ENCODE results near the gene HMG20A. TPM values are rescaled to one million over a fixed set of nuclear protein-coding genes. Genes with fewer than 3 reads are reported as not detected.
"Not testable (repeated sequence)": the region's sequence is repeated elsewhere in the genome, so short reads cannot be mapped to it uniquely, and the experiment has no call there.

Gene HMG20A
- total RNA-seq, 4 donors from 2014 or later, result 33.1 to 48.7 (median 40.5) TPM

DNA sequence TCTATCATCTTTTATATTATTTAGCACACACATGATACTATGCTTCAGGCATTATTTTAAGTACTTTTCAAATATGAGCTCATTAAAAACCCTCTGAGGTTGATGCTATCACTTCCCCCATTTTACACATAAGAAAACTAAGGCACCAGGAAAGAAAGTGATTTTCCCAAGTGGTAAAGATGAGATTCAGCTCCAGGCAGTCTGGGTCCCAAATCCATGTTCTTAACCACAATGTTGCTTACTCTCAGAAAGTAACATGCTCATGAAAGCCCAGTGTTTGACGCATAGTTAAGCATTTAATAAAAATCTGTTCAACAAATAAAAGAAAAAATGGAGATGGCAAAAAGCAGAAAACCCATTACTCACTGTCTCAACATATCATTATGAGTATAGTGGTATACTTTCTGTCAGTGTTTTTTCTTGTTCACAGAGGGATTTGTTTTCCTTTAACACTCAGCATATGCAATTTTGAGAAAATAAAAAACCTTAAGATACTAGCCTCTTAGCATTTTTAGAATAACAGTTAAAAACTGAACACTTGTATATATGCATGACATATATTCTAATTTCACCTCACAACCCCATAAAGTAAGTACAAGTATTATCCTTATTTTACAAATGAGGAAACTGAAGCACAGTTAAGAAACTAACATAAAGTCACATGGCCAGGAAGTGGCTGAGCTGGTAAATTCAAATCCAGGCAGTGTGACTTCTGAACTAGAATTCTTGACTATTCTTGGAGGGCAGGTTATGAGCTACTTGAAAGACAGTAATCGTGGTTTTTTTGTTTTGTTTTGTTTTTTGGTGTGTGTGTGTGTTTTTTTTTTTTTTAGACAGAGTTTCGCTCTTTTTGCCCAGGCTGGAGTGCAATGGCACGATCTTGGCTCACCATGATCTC lies 11.2 kb upstream of the HMG20A start:
- no peak overlapping the region for H3K4me3 ChIP-seq (replicated peaks in 1 of 3)
- intact Hi-C loops (cut with DNase I), result no loop called here
- no peaks in the 10 kb centered on the region for H3K9me3 ChIP-seq
- no peaks in the 10 kb centered on the region for H3K36me3 ChIP-seq
- no peak for TF ChIP-seq POLR2A (IDR thresholded peaks at IDR 0.05)
- TF ChIP-seq, protein P1, sequence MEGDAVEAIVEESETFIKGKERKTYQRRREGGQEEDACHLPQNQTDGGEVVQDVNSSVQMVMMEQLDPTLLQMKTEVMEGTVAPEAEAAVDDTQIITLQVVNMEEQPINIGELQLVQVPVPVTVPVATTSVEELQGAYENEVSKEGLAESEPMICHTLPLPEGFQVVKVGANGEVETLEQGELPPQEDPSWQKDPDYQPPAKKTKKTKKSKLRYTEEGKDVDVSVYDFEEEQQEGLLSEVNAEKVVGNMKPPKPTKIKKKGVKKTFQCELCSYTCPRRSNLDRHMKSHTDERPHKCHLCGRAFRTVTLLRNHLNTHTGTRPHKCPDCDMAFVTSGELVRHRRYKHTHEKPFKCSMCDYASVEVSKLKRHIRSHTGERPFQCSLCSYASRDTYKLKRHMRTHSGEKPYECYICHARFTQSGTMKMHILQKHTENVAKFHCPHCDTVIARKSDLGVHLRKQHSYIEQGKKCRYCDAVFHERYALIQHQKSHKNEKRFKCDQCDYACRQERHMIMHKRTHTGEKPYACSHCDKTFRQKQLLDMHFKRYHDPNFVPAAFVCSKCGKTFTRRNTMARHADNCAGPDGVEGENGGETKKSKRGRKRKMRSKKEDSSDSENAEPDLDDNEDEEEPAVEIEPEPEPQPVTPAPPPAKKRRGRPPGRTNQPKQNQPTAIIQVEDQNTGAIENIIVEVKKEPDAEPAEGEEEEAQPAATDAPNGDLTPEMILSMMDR (IDR thresholded peaks at IDR 0.05), result no peak
- 75 to 76% methylated on average over 4 of the region's 4 CpGs for WGBS, 2 donors
- DNase-seq, result no peak
- peaks cover 0 to 4% of the 10 kb centered on the region in 2 donors for H3K4me1 ChIP-seq
- H3K27ac ChIP-seq, result no peak overlapping the region
- H3K27me3 ChIP-seq, result no peaks in the 10 kb centered on the region

- intact Hi-C loops (cut with DNase I), result not testable (repeated sequence)
Measured at GRCh38 chr15:77410157-77410500, 10.6 kb upstream of the HMG20A start.

GRCh38 chr15:77410701-77411618 lies 9.7 kb upstream of the HMG20A start:
- WGBS, 2 donors, result 93% methylated on average over 7 of the region's 7 CpGs
- DNase-seq, result no peak
- Histone ChIP-seq H3K27me3 (no peaks in the 10 kb centered on the region), H3K4me1 (peaks cover 0 to 4% of the 10 kb centered on the region in 2 donors), H3K9me3 (no peaks in the 10 kb centered on the region), H3K27ac (no peak overlapping the region), H3K36me3 (no peaks in the 10 kb centered on the region), H3K4me3 (replicated peaks in 1 of 3) (no peak overlapping the region)
- TF ChIP-seq, protein P1 (IDR thresholded peaks at IDR 0.05), result no peak
- no peak for TF ChIP-seq POLR2A (IDR thresholded peaks at IDR 0.05)
- intact Hi-C loops (cut with DNase I), result no loop called here

More at GRCh38 chr15:77410157-77410500, 10.6 kb upstream of the HMG20A start:
- not testable (repeated sequence) for DNase-seq; H3K36me3 ChIP-seq; H3K9me3 ChIP-seq; H3K4me3 ChIP-seq (replicated peaks in 1 of 3); H3K4me1 ChIP-seq; H3K27ac ChIP-seq; H3K27me3 ChIP-seq
- 92 to 96% methylated on average over 7 of the region's 7 CpGs for WGBS, 2 donors

DNA sequence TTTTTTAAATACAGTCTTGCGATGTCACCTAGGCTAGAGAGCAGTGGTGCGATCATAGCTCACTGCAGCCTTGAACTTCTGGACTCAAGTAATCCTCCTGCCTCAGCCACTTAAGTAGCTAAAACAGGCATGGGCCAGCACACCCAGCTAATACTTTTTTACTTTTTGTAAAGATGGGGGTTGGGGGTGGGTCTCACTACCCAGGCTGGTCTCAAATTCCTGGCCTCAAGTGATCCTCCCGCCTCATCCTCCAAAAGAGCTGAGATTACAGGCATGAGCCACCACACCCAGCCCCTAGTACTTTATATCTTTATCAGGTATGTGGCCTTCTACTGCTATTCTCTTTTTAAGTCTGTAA lies 9.1 kb upstream of the HMG20A start:
- Histone ChIP-seq H3K9me3 (no peaks in the 10 kb centered on the region), H3K4me1 (peaks cover 0 to 4% of the 10 kb centered on the region in 2 donors), H3K4me3 (replicated peaks in 1 of 3) (no peak overlapping the region), H3K36me3 (no peaks in the 10 kb centered on the region), H3K27ac (no peak overlapping the region), H3K27me3 (no peaks in the 10 kb centered on the region)
- no peak for DNase-seq
- WGBS, 2 donors, result 96 to 99% methylated on average over 3 of the region's 3 CpGs
- intact Hi-C loops (cut with DNase I), result no loop called here
- no peak for TF ChIP-seq POLR2A (IDR thresholded peaks at IDR 0.05)

GRCh38 chr15:77412972-77413698 lies 7.6 kb upstream of the HMG20A start:
- Histone ChIP-seq H3K4me1 (peaks cover 0 to 4% of the 10 kb centered on the region in 2 donors), H3K27me3 (no peaks in the 10 kb centered on the region), H3K4me3 (replicated peaks in 1 of 3) (no peak overlapping the region), H3K36me3 (no peaks in the 10 kb centered on the region), H3K27ac (no peak overlapping the region), H3K9me3 (no peaks in the 10 kb centered on the region)
- TF ChIP-seq POLR2A (IDR thresholded peaks at IDR 0.05), result no peak
- TF ChIP-seq, protein P1 (IDR thresholded peaks at IDR 0.05), result no peak
- intact Hi-C loops (cut with DNase I), result no loop called here
- DNase-seq, result no peak
- 72 to 80% methylated on average over 2 of the region's 2 CpGs for WGBS, 2 donors

Measured in thyroid gland (tissue), 4 donors.